Liver (tissue), 9 donors: Measurements from ENCODE around the gene TMEM182. TPM values are rescaled to one million over a fixed set of nuclear protein-coding genes. Genes with fewer than 3 reads are reported as not detected.

Experiments used
- DNase-seq: peaks from one replicate; pipeline ENCODE4 v3.0.0-alpha.2; 2017; ENCODE audit warnings: low spot score
- H3K27ac ChIP-seq, 2 donors: one replicate each; pipeline ENCODE4 v1.7.0; 2013; ENCODE audit warnings: inconsistent platforms in 2 of 2, low read length in 2 of 2, control low read depth in 1 of 2, low read depth in 1 of 2, mild to moderate bottlenecking in 1 of 2
- H3K27me3 ChIP-seq, 4 donors: one replicate each; pipeline versions ENCODE4 v1.6.1 to v1.7.0; 2013; ENCODE audit warnings: low read length in 3 of 4, inconsistent platforms in 1 of 4, mild to moderate bottlenecking in 1 of 4, moderate library complexity in 1 of 4; ENCODE audit not compliant: control insufficient read depth in 4 of 4, insufficient read depth in 4 of 4
- H3K36me3 ChIP-seq, 4 donors: one replicate each; pipeline versions ENCODE4 v1.6.1 to v1.7.0; 2013; ENCODE audit warnings: low read length in 3 of 4, mild to moderate bottlenecking in 3 of 4, low read depth in 1 of 4, moderate library complexity in 1 of 4; ENCODE audit not compliant: control insufficient read depth in 4 of 4, insufficient read depth in 3 of 4
- H3K4me1 ChIP-seq, 4 donors: one replicate each; pipeline versions ENCODE4 v1.6.1 to v1.7.0; 2013; ENCODE audit warnings: low read length in 3 of 4, mild to moderate bottlenecking in 3 of 4, moderate library complexity in 1 of 4; ENCODE audit not compliant: control insufficient read depth in 4 of 4, insufficient read depth in 4 of 4
- H3K4me3 ChIP-seq, 3 donors: one replicate each; pipeline versions ENCODE4 v1.6.1 to v1.7.0; 2013; ENCODE audit warnings: low read length in 3 of 3, control low read depth in 1 of 3, low read depth in 1 of 3, mild to moderate bottlenecking in 1 of 3
- H3K9ac ChIP-seq, 2 donors: one replicate each; pipeline ENCODE4 v1.7.0; 2013; ENCODE audit warnings: low read length in 2 of 2, mild to moderate bottlenecking in 2 of 2, moderate library complexity in 2 of 2, control low read depth in 1 of 2, low read depth in 1 of 2
- H3K9me3 ChIP-seq, 4 donors: one replicate each; pipeline versions ENCODE4 v1.6.1 to v1.7.0; 2013; ENCODE audit warnings: low read length in 3 of 4; ENCODE audit not compliant: control insufficient read depth in 4 of 4
- EGR1 ChIP-seq, 2 donors: IDR thresholded peaks; 2 replicates each; pipeline ENCODE4 v1.6.1; 2016 to 2018; ENCODE audit warnings: antibody characterized with exemption in 2 of 2, low read depth in 2 of 2
- FOXA1 ChIP-seq: IDR thresholded peaks from 2 replicates; pipeline ENCODE4 v1.6.1; 2016; ENCODE audit warnings: antibody characterized with exemption
- FOXA2 ChIP-seq: IDR thresholded peaks from 2 replicates; pipeline ENCODE4 v1.6.1; 2016; ENCODE audit warnings: antibody characterized with exemption
- GABPA ChIP-seq, 2 donors: IDR thresholded peaks in 1 of 2; conservative IDR thresholded peaks in 1 of 2; 2 replicates each; pipeline ENCODE4 v1.6.1; 2016; ENCODE audit warnings: antibody characterized with exemption in 2 of 2, mild to moderate bottlenecking in 1 of 2, moderate library complexity in 1 of 2
- HNF4A ChIP-seq, 2 donors: conservative IDR thresholded peaks; 2 replicates each; pipeline ENCODE4 v1.6.1; 2016; ENCODE audit warnings: antibody characterized with exemption in 2 of 2, mild to moderate bottlenecking in 2 of 2
- HNF4G ChIP-seq: IDR thresholded peaks from 2 replicates; pipeline ENCODE4 v1.6.1; 2016; ENCODE audit warnings: antibody characterized with exemption
- JUND ChIP-seq, 2 donors: IDR thresholded peaks; 2 replicates each; pipeline ENCODE4 v1.6.1; 2016; ENCODE audit warnings: antibody characterized with exemption in 2 of 2
- RAD21 ChIP-seq, 2 donors: IDR thresholded peaks; 2 replicates each; pipeline ENCODE4 v1.6.1; 2016; ENCODE audit warnings: antibody characterized with exemption in 2 of 2, mild to moderate bottlenecking in 2 of 2
- RXRA ChIP-seq, 2 donors: IDR thresholded peaks; 2 replicates each; pipeline ENCODE4 v1.6.1; 2017 to 2018; ENCODE audit warnings: antibody characterized with exemption in 2 of 2, mild to moderate bottlenecking in 1 of 2
- SP1 ChIP-seq: IDR thresholded peaks from 2 replicates; pipeline ENCODE4 v1.6.1; 2018; ENCODE audit warnings: antibody characterized with exemption, mild to moderate bottlenecking
- TAF1 ChIP-seq: conservative IDR thresholded peaks from 2 replicates; pipeline ENCODE4 v1.6.1; 2016; ENCODE audit warnings: antibody characterized with exemption, mild to moderate bottlenecking
- WGBS: extraction: QIAGEN DNeasy Blood & Tissue Kit; methylation state at CpG from one replicate; pipeline ENCODE4 v1.1.7; 2013; 5-methylcytosine and 5-hydroxymethylcytosine counted together
- polyA plus RNA-seq, 2 donors: library from polyadenylated mRNA; stranded (reverse) in 1 of 2; unstranded in 1 of 2; fragments of 200-250 nt in 1 of 2; fragments of >200 nt in 1 of 2; fragmentation: Nextera tagmentation in 1 of 2; extraction: Ambion mirVana in 1 of 2; gene quantifications; one replicate each; pipeline versions ENCODE4 v1.2.1 to v1.2.3, GENCODE V29; 2013 to 2015
- total RNA-seq, 2 donors: library from RNA; depleted of rRNA; stranded (reverse); fragments of >200 nt; gene quantifications; one replicate each; pipeline ENCODE4 v1.2.3, GENCODE V29; 2014
- TF ChIP-seq, protein P1 (sequence below): IDR thresholded peaks from 2 replicates; pipeline ENCODE4 v1.6.1; 2016; ENCODE audit warnings: antibody characterized with exemption, mild to moderate bottlenecking
- TF ChIP-seq, protein P2 (sequence below): fragments of 150-350 bp; IDR thresholded peaks from 2 replicates; pipeline ENCODE4 v1.5.1; 2017; ENCODE audit warnings: improper control_type of control experiment, low read depth, low read length; ENCODE audit not compliant: missing input control
- donor health status: healthy.
- donor health status: healthy.
- donor health status: healthy.
- donor health status: healthy.
- donor health status: healthy.

The TMEM182 gene
- total and polyA plus RNA-seq, 4 donors, result 2.8 to 12.5 (median 5.1) TPM

DNA sequence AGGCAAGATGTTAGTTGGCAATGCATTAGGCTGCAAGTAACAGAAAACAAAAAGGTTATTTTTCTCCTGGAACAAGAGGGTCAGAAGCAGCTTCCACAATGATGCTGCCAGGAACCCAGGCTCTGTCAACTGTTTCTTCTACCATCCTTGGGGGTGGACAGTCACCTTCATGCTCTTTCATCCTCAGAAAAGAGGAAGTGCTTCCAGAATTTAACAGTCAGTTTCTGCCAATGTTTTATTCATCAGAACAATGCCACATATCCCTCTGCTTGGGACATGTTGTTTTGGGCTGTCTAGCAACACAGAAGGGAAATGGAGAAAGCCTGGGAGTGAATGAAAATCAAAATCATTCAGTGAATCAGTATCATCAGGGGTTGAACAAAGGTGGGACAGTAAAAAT, 7.1 kb downstream of the TMEM182 start:
- no peaks in the 10 kb centered on the region for H3K9me3 ChIP-seq
- no peaks in the 10 kb centered on the region for H3K27me3 ChIP-seq
- no peak overlapping the region for H3K27ac ChIP-seq
- DNase-seq, result no peak
- H3K36me3 ChIP-seq, result no peaks in the 10 kb centered on the region
- H3K9ac ChIP-seq, result no peak overlapping the region
- TF ChIP-seq RXRA (IDR thresholded peaks at IDR 0.05) (no peak), FOXA1 (no peak), JUND (IDR thresholded peaks at IDR 0.05) (no peak)
- TF ChIP-seq, protein P1, sequence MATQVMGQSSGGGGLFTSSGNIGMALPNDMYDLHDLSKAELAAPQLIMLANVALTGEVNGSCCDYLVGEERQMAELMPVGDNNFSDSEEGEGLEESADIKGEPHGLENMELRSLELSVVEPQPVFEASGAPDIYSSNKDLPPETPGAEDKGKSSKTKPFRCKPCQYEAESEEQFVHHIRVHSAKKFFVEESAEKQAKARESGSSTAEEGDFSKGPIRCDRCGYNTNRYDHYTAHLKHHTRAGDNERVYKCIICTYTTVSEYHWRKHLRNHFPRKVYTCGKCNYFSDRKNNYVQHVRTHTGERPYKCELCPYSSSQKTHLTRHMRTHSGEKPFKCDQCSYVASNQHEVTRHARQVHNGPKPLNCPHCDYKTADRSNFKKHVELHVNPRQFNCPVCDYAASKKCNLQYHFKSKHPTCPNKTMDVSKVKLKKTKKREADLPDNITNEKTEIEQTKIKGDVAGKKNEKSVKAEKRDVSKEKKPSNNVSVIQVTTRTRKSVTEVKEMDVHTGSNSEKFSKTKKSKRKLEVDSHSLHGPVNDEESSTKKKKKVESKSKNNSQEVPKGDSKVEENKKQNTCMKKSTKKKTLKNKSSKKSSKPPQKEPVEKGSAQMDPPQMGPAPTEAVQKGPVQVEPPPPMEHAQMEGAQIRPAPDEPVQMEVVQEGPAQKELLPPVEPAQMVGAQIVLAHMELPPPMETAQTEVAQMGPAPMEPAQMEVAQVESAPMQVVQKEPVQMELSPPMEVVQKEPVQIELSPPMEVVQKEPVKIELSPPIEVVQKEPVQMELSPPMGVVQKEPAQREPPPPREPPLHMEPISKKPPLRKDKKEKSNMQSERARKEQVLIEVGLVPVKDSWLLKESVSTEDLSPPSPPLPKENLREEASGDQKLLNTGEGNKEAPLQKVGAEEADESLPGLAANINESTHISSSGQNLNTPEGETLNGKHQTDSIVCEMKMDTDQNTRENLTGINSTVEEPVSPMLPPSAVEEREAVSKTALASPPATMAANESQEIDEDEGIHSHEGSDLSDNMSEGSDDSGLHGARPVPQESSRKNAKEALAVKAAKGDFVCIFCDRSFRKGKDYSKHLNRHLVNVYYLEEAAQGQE, result no peak
- H3K4me3 ChIP-seq, result no peak overlapping the region
- H3K4me1 ChIP-seq, result peaks cover 0 to 7% (median 3%) of the 10 kb centered on the region in 4 donors

DNA sequence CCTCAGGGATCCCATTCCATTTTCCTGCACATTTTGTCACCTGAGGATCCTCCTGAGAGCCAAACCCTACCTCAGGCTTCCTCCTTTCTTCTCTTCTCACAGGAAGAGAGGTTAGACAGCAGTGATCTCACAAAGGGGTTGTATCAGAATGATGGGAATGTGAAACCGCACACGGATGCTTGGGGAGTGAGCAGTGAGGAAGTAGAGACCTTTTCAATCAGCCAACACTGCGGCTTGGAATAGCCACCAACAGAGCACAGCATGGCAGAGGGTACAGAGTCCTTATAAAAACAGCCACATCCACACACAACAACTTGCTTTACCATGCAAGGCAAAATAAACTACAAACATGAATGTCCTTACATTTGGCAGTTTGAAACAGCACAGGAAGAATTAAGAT, 8.7 kb downstream of the TMEM182 start:
- H3K36me3 ChIP-seq, result no peaks in the 10 kb centered on the region
- peaks cover 0 to 7% (median 3%) of the 10 kb centered on the region in 4 donors for H3K4me1 ChIP-seq
- no peaks in the 10 kb centered on the region for H3K27me3 ChIP-seq
- H3K9ac ChIP-seq, result no peak overlapping the region
- no peak for DNase-seq
- H3K9me3 ChIP-seq, result no peaks in the 10 kb centered on the region
- H3K4me3 ChIP-seq, result no peak overlapping the region
- WGBS, result 96% methylated on average over 3 of the region's 3 CpGs
- TF ChIP-seq SP1 (no peak), GABPA (IDR thresholded peaks at IDR 0.05 in 1 of 2, conservative IDR thresholded peaks at IDR 0.05 in 1 of 2) (no peak), HNF4A (conservative IDR thresholded peaks at IDR 0.05) (no peak), FOXA1 (no peak), HNF4G (no peak), RAD21 (IDR thresholded peaks at IDR 0.05) (no peak), FOXA2 (no peak), EGR1 (IDR thresholded peaks at IDR 0.05; ENCODE audit: low read depth in 2 of 2) (no peak), TAF1 (no peak)
- TF ChIP-seq, protein P2, sequence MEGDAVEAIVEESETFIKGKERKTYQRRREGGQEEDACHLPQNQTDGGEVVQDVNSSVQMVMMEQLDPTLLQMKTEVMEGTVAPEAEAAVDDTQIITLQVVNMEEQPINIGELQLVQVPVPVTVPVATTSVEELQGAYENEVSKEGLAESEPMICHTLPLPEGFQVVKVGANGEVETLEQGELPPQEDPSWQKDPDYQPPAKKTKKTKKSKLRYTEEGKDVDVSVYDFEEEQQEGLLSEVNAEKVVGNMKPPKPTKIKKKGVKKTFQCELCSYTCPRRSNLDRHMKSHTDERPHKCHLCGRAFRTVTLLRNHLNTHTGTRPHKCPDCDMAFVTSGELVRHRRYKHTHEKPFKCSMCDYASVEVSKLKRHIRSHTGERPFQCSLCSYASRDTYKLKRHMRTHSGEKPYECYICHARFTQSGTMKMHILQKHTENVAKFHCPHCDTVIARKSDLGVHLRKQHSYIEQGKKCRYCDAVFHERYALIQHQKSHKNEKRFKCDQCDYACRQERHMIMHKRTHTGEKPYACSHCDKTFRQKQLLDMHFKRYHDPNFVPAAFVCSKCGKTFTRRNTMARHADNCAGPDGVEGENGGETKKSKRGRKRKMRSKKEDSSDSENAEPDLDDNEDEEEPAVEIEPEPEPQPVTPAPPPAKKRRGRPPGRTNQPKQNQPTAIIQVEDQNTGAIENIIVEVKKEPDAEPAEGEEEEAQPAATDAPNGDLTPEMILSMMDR, result no peak
- TF ChIP-seq, protein P1, result no peak
- H3K27ac ChIP-seq, result no peak overlapping the region
